DMS79 treated with DMSO at 0.1 percent for 48 hours (cell line): ENCODE measurements around the gene FIG4.

Experiments
- DNase-seq: peaks from one replicate; lab custom pipeline; 2025; lab: John Stamatoyannopoulos, UW

Gene FIG4

DNA sequence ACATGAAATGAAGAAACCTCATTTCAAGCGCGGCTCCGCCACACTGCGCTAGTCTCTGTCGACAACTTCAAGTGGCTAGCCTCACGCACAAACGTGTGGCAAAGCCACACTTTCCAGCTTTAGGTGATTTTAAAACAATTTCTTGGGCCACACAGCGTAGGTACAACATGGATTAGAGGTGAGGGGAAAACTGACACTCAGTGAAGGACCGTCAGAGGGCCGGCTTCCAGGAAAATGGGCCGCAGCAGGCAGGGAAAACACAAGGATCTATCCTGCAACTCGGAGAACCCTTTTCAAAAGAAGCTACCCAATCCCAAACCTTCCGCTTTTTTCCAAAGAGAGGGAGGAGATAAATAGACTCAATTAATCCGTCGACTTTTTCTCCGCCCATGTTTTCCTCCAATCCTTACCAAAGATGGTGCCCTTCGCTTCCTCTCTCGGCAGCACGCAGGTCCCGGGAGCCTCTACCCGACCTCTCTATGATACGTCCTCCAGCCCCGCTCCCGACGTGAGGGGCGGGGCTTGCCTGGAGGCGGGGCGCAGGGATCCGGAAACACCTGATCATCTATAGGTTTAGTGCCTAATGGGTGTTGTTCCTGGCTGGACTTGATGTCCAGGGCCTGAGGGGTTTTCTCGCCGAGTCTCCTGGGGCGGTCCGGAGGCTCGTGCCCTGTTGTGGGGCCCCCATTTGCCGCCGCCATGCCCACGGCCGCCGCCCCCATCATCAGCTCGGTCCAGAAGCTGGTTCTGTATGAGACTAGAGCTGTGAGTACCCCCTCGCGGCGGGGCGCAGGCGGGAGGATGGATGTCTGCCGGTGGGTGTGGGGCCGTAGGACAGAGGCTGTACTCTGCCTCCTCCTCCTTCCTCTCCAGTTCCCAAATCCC, at the start of gene FIG4, which contains the start of gene AK9:
Gene FIG4 (plus strand): TSS at position 560 of the 885 bp plus-strand sequence. CDS start 140 bp downstream, at position 700.
Gene AK9 (minus strand): TSS at position 466 of the 885 bp plus-strand sequence. CDS start 15,457 bp downstream, outside the sequence.
- peak; percentile 98 for DNase-seq

DNA sequence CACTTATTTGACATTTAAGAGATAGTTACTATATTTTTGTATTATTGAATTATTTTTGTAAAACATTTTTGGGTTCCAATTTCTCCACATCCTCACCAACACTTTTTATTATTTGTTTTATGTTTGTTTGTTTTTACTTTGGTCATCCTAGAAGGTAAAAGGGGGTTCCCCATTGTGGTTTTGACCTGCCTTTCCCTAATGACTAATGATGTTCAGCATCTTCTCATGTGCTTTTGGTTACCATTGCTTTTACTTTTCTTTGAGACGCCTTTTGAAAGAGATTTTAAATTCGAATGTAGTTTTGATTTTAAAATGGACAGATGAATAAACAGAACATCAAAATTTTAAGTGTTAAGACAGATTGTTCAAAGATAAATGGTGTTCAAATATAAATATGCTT, 47.0 kb upstream of the FIG4 start:
- DNase-seq: no peak

DNA sequence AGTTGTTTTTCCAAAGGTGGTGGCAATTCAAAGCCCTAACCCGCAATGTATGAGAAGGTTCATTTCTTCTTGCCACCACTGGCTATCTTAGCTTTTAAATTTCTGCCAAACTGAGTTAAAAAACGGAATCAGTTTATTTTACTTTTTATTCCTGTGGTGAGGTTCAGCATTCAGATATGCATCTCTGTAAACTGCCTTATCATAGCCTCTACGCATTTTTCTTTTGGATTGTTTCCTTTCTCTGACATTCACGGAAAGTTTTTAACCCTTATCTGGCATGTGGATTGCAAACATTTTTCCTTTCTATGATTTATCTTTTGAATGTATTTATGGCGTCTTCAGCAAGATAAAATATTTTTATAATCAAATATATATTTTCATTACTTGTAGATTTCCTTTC, 37.8 kb upstream of the FIG4 start:
- no peak for DNase-seq

DNA sequence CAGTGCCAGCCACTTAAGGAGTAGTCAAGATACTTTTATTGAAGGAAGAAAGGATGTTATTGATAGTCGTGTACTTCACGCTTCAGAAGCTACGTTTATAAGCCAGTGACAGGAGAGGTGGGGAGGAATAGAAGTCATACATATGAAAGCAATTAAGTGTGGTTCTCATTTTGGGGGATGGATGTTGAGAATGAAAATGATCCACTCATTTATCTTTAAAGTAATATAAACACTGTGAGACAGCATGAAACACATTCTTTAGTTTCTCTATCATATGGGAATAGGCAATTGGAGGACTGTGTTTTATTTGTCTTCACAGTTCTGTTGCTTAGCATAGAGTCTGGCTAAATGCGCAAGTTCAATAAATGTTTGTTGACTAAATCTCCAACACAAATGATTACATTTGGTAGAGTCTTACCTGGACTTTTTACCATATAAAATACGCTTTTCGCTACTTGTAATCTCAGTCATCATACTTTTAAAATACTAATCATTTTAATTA, 35.3 kb upstream of the FIG4 start:
- DNase-seq: no peak

DNA sequence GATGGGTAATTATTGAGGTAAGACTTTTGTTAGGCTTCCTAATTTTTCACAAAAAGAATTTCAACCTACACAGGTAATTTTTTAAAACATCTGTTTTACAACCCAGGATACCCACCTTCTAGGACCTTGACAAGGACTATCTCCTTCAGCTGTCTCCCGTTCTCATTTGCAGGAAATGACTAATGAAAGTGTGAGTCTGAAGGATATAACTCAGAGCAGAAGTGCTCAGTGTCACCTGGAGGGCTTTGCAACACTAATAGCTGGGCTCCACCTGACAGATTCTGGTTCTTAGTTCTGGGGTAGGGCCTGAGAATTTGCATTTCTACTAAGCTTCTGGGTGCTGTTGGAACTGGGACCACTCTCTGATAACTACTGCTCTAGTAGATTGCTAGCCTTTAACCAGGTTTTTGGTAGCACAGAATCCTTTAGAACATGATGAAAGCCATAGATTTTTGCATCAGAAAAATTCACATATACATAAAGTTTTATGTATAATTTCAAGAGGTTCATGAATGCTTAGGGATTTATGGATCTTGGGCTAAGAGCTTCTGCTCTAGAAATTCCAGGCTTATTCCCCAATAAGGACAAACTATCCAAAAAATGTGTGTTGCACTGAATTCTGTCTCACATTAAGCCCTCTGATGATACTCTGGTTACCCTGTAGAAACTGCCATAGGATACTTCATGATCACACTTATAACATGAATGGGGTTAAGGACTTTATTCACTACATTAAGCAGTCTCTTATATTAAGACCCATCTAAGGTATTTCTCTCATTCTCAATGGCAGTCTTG, 30.4 kb upstream of the FIG4 start:
- DNase-seq: no peak

DNA sequence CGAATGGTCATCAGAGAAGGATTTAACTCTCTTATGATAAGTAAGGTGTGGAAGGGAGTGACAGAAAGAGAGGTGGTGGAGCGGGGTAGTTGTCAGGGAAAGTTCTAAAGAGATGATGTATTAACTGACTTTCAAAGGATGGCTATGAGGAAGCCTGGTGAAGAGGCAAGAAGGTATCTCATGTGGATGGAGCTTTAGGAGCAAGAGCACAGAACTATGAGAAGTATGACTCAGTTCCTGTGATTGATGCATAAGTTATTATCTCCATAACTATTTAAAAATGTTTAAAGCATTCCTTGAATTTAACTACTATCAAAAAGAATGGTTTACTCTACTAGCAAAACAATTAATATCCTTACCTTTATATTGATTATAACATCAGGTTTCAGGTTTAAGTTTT, 28.9 kb upstream of the FIG4 start:
- DNase-seq: no peak

DNA sequence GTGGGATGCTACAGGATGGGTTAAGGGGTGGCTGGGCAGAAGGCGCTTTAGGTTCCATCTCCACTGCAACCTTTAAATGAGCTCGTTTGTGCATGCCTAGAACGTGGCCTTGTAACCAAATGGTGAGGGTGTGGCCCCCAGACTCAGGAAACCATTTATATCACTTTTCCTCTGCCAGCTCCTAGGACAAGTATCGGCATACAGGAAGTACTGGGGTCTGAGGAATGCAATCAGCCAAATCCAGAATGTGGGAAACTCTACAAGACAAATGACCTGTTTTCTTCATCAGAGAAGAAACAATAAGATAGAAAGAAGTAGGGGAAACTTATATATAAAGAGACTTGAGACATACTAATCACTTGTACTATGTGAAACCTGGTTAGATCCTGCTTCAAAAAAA, 21.3 kb upstream of the FIG4 start:
- DNase-seq: no peak

DNA sequence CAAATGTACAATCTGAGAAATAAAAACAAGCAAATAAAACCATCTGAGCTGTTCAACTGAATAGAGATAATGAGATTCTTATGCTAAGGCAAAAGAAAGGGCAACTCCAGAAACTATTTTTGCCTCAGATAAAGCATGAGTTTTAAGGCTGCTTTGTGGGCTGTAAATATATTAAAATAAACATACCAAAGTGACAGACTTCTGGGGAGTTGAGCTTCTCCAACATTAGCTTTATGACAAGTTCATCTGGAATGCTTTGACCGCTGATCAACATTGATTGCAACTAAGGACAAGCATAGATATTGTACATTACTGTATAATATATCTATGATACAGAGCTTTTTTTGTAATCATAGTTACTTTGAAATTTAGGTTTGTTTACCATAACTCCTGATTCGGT, 19.4 kb upstream of the FIG4 start:
- DNase-seq: no peak

DNA sequence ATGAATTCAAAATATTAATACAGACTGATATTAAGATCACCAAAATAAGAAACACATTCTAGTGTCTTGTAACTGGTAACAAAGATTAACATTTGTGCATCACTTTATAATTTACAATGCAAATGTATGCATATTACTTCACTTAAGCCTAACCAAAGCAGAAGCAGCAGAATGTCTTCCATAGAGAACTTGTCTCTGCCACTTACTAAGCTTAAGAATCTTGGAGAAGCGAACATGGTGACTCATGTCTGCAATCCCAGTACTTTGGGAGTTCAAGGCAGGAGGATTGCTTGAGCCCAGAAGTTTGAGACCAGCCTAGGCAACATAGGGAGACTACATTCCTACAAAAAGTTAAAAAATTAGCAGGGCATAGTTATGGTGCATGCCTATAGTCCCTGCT, 18.9 kb upstream of the FIG4 start:
- no peak for DNase-seq

DNA sequence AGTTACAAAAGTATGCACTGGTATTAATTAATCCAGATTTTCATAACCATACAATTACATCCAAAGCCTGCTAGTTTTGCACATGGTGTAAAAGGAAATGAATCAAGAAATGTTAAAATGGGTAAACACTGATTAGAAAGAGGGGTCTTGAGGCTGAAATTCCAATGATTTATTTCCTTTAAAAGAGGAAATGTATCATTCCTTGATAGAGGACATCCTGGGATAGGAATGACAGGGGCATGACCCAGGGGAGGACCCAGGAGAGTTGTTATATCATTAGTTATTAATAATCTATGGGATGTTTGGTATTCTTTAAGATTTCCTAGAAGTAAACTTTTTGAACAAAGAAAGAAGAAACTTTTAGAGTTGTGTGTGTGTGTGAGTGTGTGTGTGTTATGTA, 18.3 kb upstream of the FIG4 start:
- DNase-seq: no peak

DNA sequence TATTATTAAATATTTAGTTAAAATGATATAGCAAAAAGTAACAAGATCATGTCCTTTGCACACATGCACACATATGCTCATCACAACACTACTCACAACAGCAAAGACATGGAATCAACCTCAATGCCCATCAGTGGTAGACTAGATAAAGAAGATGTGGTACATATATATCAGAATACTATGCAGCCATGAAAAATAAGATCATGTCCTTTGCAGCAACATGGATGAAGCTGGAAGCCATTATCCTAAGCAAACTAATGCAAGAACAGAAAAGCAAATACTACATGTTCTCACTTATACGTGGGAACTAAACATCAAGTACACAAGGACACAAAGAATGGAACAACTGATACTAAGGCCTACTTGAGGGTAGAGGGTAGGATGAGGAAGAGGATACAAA, 14.4 kb upstream of the FIG4 start:
- no peak for DNase-seq

DNA sequence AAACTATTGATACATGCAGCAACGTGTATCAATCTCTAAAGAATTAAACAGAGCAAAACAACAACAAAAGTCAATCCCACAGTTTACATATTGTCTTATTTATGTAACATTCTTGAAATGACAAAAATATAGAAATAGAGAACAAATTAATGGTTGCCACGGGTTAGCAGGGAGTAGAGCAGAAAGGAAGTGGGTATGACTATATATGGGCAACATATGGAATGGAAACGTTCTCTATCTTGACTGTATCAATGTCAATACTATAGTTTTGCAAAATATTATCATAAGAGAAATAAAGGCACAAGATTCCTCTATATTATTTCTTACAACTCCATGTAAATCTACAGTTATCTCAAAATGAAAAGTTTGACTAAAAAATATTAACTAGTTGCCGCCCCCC, 12.9 kb upstream of the FIG4 start:
- DNase-seq: peak; percentile 66

DNA sequence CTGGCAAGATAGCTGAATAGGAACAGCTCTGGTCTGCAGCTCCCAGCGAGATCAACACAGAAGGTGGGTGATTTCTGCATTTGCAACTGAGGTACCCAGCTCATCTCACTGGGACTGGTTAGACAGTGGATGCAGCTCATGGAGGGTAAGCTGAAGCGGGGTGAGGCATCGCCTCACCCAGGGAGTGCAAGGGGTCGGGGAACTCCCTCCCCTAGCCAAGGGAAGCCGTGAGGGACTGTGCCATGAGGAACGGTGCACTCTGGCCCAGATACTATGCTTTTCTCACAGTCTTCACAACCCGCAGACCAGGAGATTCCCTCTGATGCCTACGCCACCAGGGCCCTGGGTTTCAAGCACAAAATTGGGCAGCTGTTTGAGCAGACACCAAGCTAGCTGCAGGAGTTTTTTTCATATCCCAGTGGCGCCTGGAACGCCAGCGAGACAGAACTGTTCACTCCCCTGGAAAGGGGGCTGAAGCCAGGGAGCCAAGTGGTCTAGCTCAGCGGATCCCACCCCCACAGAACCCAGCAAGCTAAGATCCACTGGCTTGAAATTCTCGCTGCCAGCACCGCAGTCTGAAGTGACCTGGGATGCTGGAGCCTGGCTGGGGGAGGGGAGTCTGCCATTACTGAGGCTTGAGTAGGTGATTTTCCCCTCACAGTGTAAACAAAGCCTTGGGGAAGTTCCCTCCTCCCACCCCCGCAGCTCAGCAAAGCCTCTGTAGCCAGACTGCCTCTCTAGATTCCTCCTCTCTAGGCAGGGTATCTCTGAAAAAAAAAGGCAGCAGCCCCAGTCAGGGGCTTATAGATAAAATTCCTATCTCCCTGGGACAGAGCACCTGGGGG, 12.2 kb upstream of the FIG4 start:
- DNase-seq: peak; percentile 74

DNA sequence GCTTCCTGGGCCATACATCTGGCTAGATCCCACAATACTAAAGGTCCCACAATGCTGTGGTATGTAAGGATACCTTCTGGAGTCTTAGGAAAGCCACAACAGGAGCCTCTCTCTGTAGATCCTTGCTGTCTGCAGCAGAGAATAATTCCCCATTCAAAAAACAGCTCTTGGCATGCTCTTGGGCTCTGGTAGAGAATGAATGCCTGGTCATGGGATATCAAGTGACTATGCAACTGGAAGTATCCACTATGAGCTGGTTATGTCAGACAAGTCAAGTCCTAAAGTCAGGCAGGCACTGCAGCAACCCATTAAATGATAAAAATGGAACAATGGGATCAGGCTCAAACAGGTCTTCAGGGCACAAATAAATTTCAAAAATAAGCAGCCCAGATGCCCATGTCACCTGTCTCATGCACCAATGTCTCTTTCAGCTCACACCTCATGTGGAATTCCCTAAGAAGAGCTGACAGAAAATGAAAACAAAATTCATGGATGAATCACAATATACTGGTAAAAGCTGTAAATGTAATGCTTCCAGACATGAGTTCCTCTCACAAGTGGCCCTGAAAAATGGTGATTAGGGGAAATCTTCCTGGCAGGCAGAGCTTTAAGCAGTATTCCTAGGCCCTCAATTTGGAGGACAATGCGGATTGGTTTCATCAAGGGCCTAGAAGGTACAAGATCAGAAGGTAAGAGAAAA, 4.4 kb upstream of the FIG4 start:
- DNase-seq: no peak

DNA sequence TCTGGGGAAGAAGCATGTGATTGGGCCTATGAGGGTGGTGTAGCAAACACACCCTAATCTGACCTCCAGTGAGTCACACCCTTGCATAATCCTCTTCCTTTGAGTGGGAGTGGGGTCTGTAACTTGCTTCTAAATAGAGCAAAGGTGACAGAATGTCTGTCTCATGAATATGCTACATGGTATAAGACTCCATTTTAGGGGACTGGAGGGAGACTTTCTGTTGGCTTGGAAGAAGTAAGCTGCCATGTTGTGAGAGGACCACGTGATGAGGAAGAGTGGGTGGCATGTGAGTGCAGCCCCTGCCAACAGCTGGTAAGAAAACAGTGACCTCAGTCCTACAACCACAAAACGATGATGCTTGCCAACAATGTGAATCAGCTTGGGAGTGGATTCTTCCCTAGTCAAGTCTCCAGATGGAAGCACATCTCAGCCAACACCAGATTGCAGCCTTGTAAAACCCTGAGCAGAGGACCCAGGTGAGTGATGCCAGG, 3.8 kb upstream of the FIG4 start:
- no peak for DNase-seq

DNA sequence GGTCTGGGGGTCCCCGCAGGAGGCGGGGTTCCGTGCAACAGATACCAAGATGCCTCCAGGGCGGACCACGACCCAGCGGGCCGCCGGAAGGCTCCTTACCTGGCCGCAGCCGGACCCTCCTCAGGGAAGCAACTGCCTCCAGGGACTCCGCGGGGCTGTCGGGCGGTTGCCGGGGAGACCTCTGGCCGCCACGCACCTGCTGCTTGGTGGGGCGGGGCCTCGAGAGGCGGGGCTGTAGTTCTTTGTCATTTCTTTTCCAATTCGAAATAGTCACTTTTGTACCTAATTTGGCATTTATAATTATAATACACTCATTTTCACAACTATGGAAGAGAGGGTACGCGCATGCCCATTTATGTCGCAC, 741 bp upstream of the FIG4 start:
- DNase-seq: peak; percentile 74

DNA sequence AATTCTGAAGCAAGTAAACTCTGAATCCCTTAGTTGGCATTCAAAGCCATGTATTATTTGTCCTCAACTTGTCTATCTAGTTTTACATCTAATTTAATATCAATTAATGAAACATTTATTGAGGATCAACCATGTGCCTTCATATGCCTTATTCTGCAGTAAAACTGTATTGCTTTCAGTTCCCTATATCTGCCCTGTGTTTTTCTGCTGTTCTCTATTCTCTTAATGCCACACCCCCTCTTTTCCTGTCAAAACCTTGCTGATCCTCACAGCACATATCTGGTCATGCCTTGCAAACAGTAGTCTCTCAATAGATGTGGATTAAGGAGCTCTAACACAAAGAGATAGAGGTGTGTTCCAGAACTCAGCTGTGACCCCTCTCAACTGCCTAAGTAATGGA, 2.0 kb downstream of the FIG4 start:
- DNase-seq: no peak

DNA sequence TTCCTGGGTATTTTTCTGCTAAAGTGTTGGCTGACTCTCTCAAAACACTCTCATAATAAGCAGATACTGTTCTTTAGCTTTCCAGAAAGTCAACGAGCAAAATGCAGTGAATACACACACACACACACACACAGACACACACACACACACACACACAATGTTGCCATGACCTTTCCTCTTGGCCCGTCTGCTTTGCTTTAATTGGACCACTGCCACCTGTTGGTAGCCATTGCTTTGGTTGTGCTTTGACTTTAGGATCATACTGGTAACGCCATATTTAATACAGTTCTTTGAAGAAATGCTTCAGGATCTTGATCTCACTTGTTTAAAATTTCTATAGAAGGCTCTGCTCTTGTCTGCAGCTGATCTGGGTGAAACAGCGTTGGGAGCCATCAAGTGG, 4.4 kb downstream of the FIG4 start:
- DNase-seq: no peak

DNA sequence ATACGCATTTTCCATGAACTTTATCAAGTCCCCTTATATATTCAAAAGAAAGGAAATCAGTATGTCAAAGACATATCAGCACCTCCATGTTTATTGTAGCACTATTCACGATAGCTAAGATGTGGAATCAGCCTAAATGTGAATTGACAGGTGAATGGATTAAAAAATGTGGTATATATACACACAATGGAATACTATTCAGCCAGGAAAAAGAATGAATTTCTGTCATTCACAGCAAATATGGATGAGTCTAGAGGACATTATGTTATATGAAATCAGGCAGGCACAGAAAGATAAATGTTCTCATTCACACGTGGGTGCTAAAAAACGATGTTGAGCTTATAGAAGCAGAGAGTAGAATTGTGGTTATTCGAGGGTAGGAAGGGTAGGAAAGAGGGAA, 5.3 kb downstream of the FIG4 start:
- no peak for DNase-seq

DNA sequence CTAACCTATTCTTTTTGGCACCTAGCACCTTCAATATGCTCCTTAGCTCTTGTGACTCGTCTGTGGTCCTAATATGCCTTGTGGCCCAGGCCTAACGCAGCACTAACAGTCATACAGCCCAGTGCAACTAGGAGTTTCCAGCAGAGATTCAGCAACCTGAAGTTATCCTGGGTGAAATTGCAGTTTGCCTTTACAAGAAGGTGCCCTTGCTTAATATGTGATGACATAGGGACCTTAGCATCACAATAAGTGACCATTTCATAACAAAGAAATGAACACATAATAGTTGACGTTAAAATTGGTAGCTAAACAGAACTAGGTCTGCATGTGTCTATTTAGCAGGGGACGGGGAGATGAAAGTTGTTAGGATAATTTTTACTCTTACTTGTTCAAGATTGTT, 10.1 kb downstream of the FIG4 start:
- no peak for DNase-seq

DNA sequence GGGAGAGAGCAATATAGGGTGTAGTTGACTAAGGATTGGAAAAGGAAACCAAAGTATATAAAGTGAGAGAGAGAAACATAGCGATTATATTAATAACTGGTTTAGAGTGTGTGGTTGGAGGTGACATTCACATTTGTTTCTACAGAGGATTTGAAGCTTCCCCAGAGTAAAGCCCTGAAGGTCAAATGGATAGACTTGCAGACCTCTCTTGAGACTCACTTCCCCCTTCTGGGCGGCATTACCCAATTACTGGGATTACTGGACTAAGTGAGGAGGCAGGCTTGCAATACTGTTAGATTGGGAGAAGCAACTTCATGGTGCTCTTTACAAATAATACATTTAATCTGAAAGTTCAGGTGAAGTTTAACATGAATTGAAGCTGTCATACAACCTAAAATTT, 10.7 kb downstream of the FIG4 start:
- DNase-seq: no peak
